C4-2B (cell line): ENCODE data around the gene TCN1.

ENCODE experiments used
- ZFX ChIP-seq: fragments of 450-650 bp; IDR thresholded peaks from 2 replicates; pipeline ENCODE4 v1.6.1; 2017
- TF ChIP-seq, protein P1 (sequence below): fragments of 450-650 bp; conservative IDR thresholded peaks from 2 replicates; pipeline ENCODE4 v1.5.1; 2017; ENCODE audit warnings: mild to moderate bottlenecking

DNA sequence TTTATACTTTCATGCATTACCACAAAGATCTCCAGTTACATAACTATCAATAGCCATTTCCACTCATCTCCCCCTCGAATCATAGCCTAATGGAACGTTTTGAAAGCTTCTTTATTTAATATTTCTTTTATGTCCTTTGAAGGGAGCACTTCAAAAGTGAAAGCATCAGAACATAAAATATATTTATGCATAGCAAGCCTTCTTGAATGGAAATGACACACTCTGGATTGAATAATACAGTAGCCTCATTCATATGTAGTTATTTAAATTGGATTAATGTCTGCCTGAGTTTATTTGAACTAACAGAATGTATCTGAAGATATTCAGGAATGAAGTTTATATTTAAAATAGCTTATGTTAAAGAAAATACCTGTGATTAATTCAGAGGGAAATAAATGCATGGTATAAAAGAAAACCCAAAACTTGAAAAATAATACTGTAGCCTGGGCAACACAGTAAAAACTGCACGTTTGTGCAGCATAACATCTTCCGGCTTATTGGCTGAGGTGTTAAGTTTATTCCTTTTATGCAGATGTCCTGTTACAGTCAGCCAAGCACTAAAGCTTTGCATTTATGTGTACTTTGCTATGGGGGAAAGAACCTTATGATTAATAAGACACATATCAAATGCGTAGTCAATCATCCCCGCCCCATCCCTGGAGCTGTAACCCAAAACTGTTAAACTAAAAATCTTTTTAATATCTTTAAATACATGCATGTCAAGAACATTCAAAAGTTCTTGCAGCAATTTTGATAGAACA, 34.3 kb upstream of the TCN1 start:
- TF ChIP-seq, protein P1, sequence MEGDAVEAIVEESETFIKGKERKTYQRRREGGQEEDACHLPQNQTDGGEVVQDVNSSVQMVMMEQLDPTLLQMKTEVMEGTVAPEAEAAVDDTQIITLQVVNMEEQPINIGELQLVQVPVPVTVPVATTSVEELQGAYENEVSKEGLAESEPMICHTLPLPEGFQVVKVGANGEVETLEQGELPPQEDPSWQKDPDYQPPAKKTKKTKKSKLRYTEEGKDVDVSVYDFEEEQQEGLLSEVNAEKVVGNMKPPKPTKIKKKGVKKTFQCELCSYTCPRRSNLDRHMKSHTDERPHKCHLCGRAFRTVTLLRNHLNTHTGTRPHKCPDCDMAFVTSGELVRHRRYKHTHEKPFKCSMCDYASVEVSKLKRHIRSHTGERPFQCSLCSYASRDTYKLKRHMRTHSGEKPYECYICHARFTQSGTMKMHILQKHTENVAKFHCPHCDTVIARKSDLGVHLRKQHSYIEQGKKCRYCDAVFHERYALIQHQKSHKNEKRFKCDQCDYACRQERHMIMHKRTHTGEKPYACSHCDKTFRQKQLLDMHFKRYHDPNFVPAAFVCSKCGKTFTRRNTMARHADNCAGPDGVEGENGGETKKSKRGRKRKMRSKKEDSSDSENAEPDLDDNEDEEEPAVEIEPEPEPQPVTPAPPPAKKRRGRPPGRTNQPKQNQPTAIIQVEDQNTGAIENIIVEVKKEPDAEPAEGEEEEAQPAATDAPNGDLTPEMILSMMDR, result no peak
- TF ChIP-seq ZFX, result no peak
